HepG2 (cell line): Measurements from ENCODE around the gene MVP. TPM values are rescaled to one million over a fixed set of nuclear protein-coding genes. Genes with fewer than 3 reads are reported as not detected.

Experiments
- GTF2F1 ChIP-seq: fragments of 150-350 bp; IDR thresholded peaks from 2 replicates; pipeline ENCODE4 v1.6.1; 2014; ENCODE audit warnings: low read length
- KDM3A ChIP-seq: IDR thresholded peaks from 2 replicates; pipeline ENCODE4 v1.6.1; 2018; ENCODE audit warnings: low read depth, missing compliant biosample characterization
- MIER2 ChIP-seq: IDR thresholded peaks from 2 replicates; pipeline ENCODE4 v1.6.1; 2016; ENCODE audit warnings: missing biosample characterization, missing genetic modification reagents
- MLXIP ChIP-seq: sonication (generic); formaldehyde crosslinking; IDR thresholded peaks from 2 replicates; pipeline ENCODE4 v1.9.0; 2021; ENCODE audit warnings: missing genetic modification reagents, borderline replicate concordance
- NFYC ChIP-seq: IDR thresholded peaks from 2 replicates; pipeline ENCODE4 v1.6.1; 2016; ENCODE audit warnings: missing genetic modification reagents, missing compliant biosample characterization
- NR0B2 ChIP-seq: sonication (generic); formaldehyde crosslinking; IDR thresholded peaks from 2 replicates; pipeline ENCODE4 v1.4.0; 2020; ENCODE audit warnings: mild to moderate bottlenecking, missing genetic modification reagents
- NRL ChIP-seq: sonication (generic); formaldehyde crosslinking; IDR thresholded peaks from 2 replicates; pipeline ENCODE4 v1.5.0; 2020; ENCODE audit warnings: missing genetic modification reagents, mild to moderate bottlenecking, moderate library complexity, borderline replicate concordance
- TBP ChIP-seq: sonication (generic); formaldehyde crosslinking; IDR thresholded peaks from 2 replicates; pipeline ENCODE4 v1.5.0; 2020; ENCODE audit warnings: missing genetic modification reagents
- TMF1 ChIP-seq: sonication (generic); formaldehyde crosslinking; IDR thresholded peaks from 2 replicates; pipeline ENCODE4 v1.8.1; 2022; ENCODE audit warnings: low read depth, missing genetic modification reagents
- ZMAT3 ChIP-seq: sonication (generic); formaldehyde crosslinking; conservative IDR thresholded peaks from 2 replicates; pipeline ENCODE4 v1.7.0; 2021; ENCODE audit warnings: missing genetic modification reagents
- ZNF138 ChIP-seq: sonication (generic); formaldehyde crosslinking; IDR thresholded peaks from 2 replicates; pipeline ENCODE4 v1.5.0; 2020; ENCODE audit warnings: mild to moderate bottlenecking, low read depth, missing genetic modification reagents
- ZNF264 ChIP-seq: sonication (generic); formaldehyde crosslinking; IDR thresholded peaks from 2 replicates; pipeline ENCODE4 v1.4.0; 2020; ENCODE audit warnings: missing genetic modification reagents
- ZNF329 ChIP-seq: sonication (generic); formaldehyde crosslinking; IDR thresholded peaks from 2 replicates; pipeline ENCODE4 v1.9.0; 2021; ENCODE audit warnings: low read depth, mild to moderate bottlenecking, missing genetic modification reagents
- ZNF331 ChIP-seq: sonication (generic); formaldehyde crosslinking; IDR thresholded peaks from 2 replicates; pipeline ENCODE4 v1.4.0; 2020; ENCODE audit warnings: missing genetic modification reagents
- ZSCAN25 ChIP-seq: sonication (generic); formaldehyde crosslinking; IDR thresholded peaks from 2 replicates; pipeline ENCODE4 v1.8.0; 2022; ENCODE audit warnings: mild to moderate bottlenecking, missing genetic modification reagents
- polyA plus RNA-seq, 8 experiments: library from polyadenylated mRNA; depleted of rRNA in 3 of 8; stranded (reverse) in 7 of 8; unstranded in 1 of 8; fragments of >200 nt; fragmentation: Illumina TruSeq in 4 of 8; extraction: Trizol in 4 of 8; gene quantifications; 2 replicates each; pipeline versions ENCODE4 v1.2.1 to v1.2.3, GENCODE V29; 2011 to 2016; ENCODE audit warnings: low read depth in 4 of 8, missing spikeins in 1 of 8, mixed read lengths in 1 of 8; ENCODE audit not compliant: insufficient read depth in 1 of 8
- total RNA-seq, 5 experiments: library from RNA; depleted of rRNA; stranded (reverse); fragments of >200 nt; fragmentation: Illumina TruSeq; extraction: Trizol; gene quantifications; 2 replicates each; pipeline ENCODE4 v1.2.3, GENCODE V29; 2016; ENCODE audit warnings: low read depth in 1 of 5
- TF ChIP-seq, protein P1 (sequence below): sonication (generic); formaldehyde crosslinking; IDR thresholded peaks from 2 replicates; pipeline ENCODE4 v1.4.0; 2020; ENCODE audit warnings: missing genetic modification reagents, borderline replicate concordance
- TF ChIP-seq, protein P2 (sequence below): IDR thresholded peaks from 2 replicates; pipeline ENCODE4 v1.6.1; 2018; ENCODE audit warnings: missing genetic modification reagents, mild to moderate bottlenecking, missing compliant biosample characterization
- TF ChIP-seq, protein P3 (sequence below): sonication (generic); formaldehyde crosslinking; IDR thresholded peaks from 2 replicates; pipeline ENCODE4 v1.4.0; 2020; ENCODE audit warnings: mild to moderate bottlenecking, missing genetic modification reagents

MVP gene
- total and polyA plus RNA-seq, 2 of the 13 experiments (the other 11 are each of a cell fraction or from before 2014, with no cell fraction given): 22.9 to 43.5 TPM

DNA sequence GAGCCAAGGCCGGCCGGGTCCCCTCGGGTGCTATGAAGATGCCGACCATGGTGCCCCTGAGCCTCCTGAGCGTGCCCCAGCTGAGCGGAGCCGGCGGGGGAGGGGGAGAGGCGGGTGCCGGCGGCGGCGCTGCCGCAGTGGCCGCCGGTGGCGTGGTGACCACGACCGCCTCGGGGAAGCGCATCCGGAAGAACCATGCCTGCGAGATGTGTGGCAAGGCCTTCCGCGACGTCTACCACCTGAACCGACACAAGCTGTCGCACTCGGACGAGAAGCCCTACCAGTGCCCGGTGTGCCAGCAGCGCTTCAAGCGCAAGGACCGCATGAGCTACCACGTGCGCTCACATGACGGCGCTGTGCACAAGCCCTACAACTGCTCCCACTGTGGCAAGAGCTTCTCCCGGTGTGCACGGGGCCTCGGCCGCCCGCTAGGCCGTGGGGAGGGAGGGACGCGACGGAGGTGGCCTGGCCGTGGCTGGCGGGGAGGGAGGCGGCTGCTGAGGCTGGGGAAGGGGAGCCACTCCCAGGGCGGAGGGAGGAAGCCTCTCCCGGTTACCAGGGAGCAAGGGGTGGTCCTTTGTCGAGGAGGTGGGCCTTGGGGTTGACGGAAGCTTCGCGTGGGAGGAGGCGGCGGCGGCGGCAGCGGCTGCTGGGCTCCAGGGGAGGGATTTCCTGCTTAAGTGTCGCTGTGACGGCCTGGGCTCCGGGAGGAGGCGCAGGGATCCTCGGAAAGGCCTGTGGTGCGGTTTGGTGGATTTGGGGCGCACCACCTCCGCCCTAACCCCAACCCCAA lies 12.6 kb upstream of the MVP start (continued):
- TF ChIP-seq ZMAT3 (CRISPR knock-in tag) (peak; percentile 99), ZNF138 (CRISPR knock-in tag) (peak; percentile 96), MLXIP (peak; percentile 92; the same call in 1 of the 2 replicates), MIER2 (CRISPR knock-in tag) (no peak), NR0B2 (CRISPR knock-in tag) (peak; percentile 99), GTF2F1 (no peak), NRL (CRISPR knock-in tag) (peak; percentile 100), ZNF331 (peak; percentile 84), ZNF329 (peak; percentile 94), KDM3A (CRISPR knock-in tag) (peak; percentile 87; the same call in 1 of the 2 replicates), ZNF264 (CRISPR knock-in tag) (peak; percentile 88), TMF1 (CRISPR knock-in tag) (peak; percentile 96), NFYC (CRISPR knock-in tag) (peak; percentile 22; the same call in 1 of the 2 replicates), ZSCAN25 (CRISPR knock-in tag) (peak; percentile 86), TBP (CRISPR knock-in tag) (no peak)
- TF ChIP-seq, protein P1, sequence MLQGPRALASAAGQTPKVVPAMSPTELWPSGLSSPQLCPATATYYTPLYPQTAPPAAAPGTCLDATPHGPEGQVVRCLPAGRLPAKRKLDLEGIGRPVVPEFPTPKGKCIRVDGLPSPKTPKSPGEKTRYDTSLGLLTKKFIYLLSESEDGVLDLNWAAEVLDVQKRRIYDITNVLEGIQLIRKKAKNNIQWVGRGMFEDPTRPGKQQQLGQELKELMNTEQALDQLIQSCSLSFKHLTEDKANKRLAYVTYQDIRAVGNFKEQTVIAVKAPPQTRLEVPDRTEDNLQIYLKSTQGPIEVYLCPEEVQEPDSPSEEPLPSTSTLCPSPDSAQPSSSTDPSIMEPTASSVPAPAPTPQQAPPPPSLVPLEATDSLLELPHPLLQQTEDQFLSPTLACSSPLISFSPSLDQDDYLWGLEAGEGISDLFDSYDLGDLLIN (CRISPR knock-in tag): peak; percentile 98; the same call in 1 of the 2 replicates
- TF ChIP-seq, protein P2, sequence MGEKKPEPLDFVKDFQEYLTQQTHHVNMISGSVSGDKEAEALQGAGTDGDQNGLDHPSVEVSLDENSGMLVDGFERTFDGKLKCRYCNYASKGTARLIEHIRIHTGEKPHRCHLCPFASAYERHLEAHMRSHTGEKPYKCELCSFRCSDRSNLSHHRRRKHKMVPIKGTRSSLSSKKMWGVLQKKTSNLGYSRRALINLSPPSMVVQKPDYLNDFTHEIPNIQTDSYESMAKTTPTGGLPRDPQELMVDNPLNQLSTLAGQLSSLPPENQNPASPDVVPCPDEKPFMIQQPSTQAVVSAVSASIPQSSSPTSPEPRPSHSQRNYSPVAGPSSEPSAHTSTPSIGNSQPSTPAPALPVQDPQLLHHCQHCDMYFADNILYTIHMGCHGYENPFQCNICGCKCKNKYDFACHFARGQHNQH (CRISPR knock-in tag): peak; percentile 92
- TF ChIP-seq, protein P3, sequence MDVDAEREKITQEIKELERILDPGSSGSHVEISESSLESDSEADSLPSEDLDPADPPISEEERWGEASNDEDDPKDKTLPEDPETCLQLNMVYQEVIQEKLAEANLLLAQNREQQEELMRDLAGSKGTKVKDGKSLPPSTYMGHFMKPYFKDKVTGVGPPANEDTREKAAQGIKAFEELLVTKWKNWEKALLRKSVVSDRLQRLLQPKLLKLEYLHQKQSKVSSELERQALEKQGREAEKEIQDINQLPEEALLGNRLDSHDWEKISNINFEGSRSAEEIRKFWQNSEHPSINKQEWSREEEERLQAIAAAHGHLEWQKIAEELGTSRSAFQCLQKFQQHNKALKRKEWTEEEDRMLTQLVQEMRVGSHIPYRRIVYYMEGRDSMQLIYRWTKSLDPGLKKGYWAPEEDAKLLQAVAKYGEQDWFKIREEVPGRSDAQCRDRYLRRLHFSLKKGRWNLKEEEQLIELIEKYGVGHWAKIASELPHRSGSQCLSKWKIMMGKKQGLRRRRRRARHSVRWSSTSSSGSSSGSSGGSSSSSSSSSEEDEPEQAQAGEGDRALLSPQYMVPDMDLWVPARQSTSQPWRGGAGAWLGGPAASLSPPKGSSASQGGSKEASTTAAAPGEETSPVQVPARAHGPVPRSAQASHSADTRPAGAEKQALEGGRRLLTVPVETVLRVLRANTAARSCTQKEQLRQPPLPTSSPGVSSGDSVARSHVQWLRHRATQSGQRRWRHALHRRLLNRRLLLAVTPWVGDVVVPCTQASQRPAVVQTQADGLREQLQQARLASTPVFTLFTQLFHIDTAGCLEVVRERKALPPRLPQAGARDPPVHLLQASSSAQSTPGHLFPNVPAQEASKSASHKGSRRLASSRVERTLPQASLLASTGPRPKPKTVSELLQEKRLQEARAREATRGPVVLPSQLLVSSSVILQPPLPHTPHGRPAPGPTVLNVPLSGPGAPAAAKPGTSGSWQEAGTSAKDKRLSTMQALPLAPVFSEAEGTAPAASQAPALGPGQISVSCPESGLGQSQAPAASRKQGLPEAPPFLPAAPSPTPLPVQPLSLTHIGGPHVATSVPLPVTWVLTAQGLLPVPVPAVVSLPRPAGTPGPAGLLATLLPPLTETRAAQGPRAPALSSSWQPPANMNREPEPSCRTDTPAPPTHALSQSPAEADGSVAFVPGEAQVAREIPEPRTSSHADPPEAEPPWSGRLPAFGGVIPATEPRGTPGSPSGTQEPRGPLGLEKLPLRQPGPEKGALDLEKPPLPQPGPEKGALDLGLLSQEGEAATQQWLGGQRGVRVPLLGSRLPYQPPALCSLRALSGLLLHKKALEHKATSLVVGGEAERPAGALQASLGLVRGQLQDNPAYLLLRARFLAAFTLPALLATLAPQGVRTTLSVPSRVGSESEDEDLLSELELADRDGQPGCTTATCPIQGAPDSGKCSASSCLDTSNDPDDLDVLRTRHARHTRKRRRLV (CRISPR knock-in tag): peak; percentile 96
